Measurements from ENCODE around the gene CAGE1. TPM values are rescaled to one million over a fixed set of nuclear protein-coding genes. Genes with fewer than 3 reads are reported as not detected.

The CAGE1 gene
- total RNA-seq, 2 experiments from 2014 or later, result 0.27 to 1.1 TPM

GRCh38 chr6:7292596-7293255 is 96.8 kb downstream of the CAGE1 start:
- H2AFZ ChIP-seq (ENCODE audit: low read length), result no peak overlapping the region
- H3K4me1 ChIP-seq (ENCODE audit: insufficient read depth, low read length, poor library complexity, severe bottlenecking), result no peaks in the 10 kb centered on the region
- BruUV-seq (replicated peaks), result no TSS peak
- no peak overlapping the region for H3K4me2 ChIP-seq (ENCODE audit: low read length)
- CTCF ChIA-PET (ENCODE audit: unreplicated experiment), result no interaction called here
- intact Hi-C loops (cut with micrococcal nuclease; ENCODE audit: unreplicated experiment), result no loop called here
- no peaks in the 10 kb centered on the region for H3K9me2 ChIP-seq (ENCODE audit: insufficient read depth, low read length)
- TF ChIP-seq CTCF (conservative IDR thresholded peaks at IDR 0.05; ENCODE audit: low read length) (no peak), EZH2phosphoT487 (IDR thresholded peaks at IDR 0.05; ENCODE audit: borderline replicate concordance, low read depth, low read length) (no peak)
- no peak overlapping the region for H3K4me3 ChIP-seq (ENCODE audit: low read depth, low read length, poor library complexity, severe bottlenecking)
- no peaks in the 10 kb centered on the region for H3K9me3 ChIP-seq (ENCODE audit: low read length)
- POLR2A ChIA-PET, result interaction anchor here (0.7 to 1.5 kb wide), 3 partner anchors 9 to 15 kb away, joined by 3 to 5 read pairs (median 3); no protein-coding TSS in a partner anchor
- no peaks in the 10 kb centered on the region for H4K20me1 ChIP-seq (ENCODE audit: insufficient read depth, low read length)
- peaks cover 98% of the 10 kb centered on the region for H3K36me3 ChIP-seq (ENCODE audit: insufficient read depth, low read length)
- no peak overlapping the region for H3K27ac ChIP-seq (ENCODE audit: low read depth, low read length, poor library complexity, severe bottlenecking)
- DNase-seq (ENCODE audit: low spot score), result no peak
- H3K79me2 ChIP-seq (ENCODE audit: insufficient read depth, low read depth, low read length), result peaks cover 10% of the 10 kb centered on the region; the same call in 1 of the 2 replicates

- Histone ChIP-seq H2AFZ (ENCODE audit: low read length) (no peak overlapping the region), H3K4me1 (ENCODE audit: insufficient read depth, low read length, poor library complexity, severe bottlenecking) (no peaks in the 10 kb centered on the region), H3K9me2 (ENCODE audit: insufficient read depth, low read length) (no peaks in the 10 kb centered on the region), H3K4me3 (ENCODE audit: low read depth, low read length, poor library complexity, severe bottlenecking) (no peak overlapping the region), H3K4me2 (ENCODE audit: low read length) (no peak overlapping the region), H3K27ac (ENCODE audit: low read depth, low read length, poor library complexity, severe bottlenecking) (no peak overlapping the region), H4K20me1 (ENCODE audit: insufficient read depth, low read length) (no peaks in the 10 kb centered on the region), H3K36me3 (ENCODE audit: insufficient read depth, low read length) (peaks cover 99% of the 10 kb centered on the region), H3K9me3 (ENCODE audit: low read length) (no peaks in the 10 kb centered on the region), H3K79me2 (ENCODE audit: insufficient read depth, low read depth, low read length) (peaks cover 3% of the 10 kb centered on the region; the same call in 1 of the 2 replicates)
- no TSS peak for BruUV-seq (replicated peaks)
- ChIA-PET CTCF (ENCODE audit: unreplicated experiment) (no interaction called here), POLR2A (no interaction called here)
- DNase-seq (ENCODE audit: low spot score), result no peak
- intact Hi-C loops (cut with micrococcal nuclease; ENCODE audit: unreplicated experiment), result no loop called here
- no peak for TF ChIP-seq CTCF (conservative IDR thresholded peaks at IDR 0.05; ENCODE audit: low read length)
- no peak for TF ChIP-seq EZH2phosphoT487 (IDR thresholded peaks at IDR 0.05; ENCODE audit: borderline replicate concordance, low read depth, low read length)
These were observed 99.5 kb downstream of the CAGE1 start for GRCh38 chr6:7290079-7290478.

GRCh38 chr6:7285416-7285815 is 104.1 kb downstream of the CAGE1 start:
- Histone ChIP-seq H3K36me3 (ENCODE audit: insufficient read depth, low read length) (peaks cover 69% of the 10 kb centered on the region), H4K20me1 (ENCODE audit: insufficient read depth, low read length) (no peaks in the 10 kb centered on the region), H3K27ac (ENCODE audit: low read depth, low read length, poor library complexity, severe bottlenecking) (no peak overlapping the region), H3K9me3 (ENCODE audit: low read length) (no peaks in the 10 kb centered on the region), H3K4me2 (ENCODE audit: low read length) (no peak overlapping the region), H3K9me2 (ENCODE audit: insufficient read depth, low read length) (no peaks in the 10 kb centered on the region), H3K79me2 (ENCODE audit: insufficient read depth, low read depth, low read length) (no peaks in the 10 kb centered on the region), H2AFZ (ENCODE audit: low read length) (no peak overlapping the region), H3K4me1 (ENCODE audit: insufficient read depth, low read length, poor library complexity, severe bottlenecking) (no peaks in the 10 kb centered on the region), H3K4me3 (ENCODE audit: low read depth, low read length, poor library complexity, severe bottlenecking) (no peak overlapping the region)
- CTCF ChIA-PET (ENCODE audit: unreplicated experiment), result no interaction called here
- TF ChIP-seq CTCF (conservative IDR thresholded peaks at IDR 0.05; ENCODE audit: low read length) (no peak), EZH2phosphoT487 (IDR thresholded peaks at IDR 0.05; ENCODE audit: borderline replicate concordance, low read depth, low read length) (no peak)
- BruUV-seq (replicated peaks), result no TSS peak
- intact Hi-C loops (cut with micrococcal nuclease; ENCODE audit: unreplicated experiment), result no loop called here
- POLR2A ChIA-PET, result interaction anchor here (1.1 to 1.9 kb wide), 4 partner anchors 11 to 29 kb away, joined by 3 to 11 read pairs (median 5); no protein-coding TSS in a partner anchor
- DNase-seq (ENCODE audit: low spot score), result no peak

Measured in OCI-LY7 (cell line).